Measurements from ENCODE around the gene VN1R5. TPM values are rescaled to one million over a fixed set of nuclear protein-coding genes. Genes with fewer than 3 reads are reported as not detected.
"Not testable (repeated sequence)": the region's sequence is repeated elsewhere in the genome, so short reads cannot be mapped to it uniquely, and the experiment has no call there.

VN1R5 gene
- polyA plus RNA-seq (ENCODE audit: insufficient read length in 10 of 10), result under 1 TPM in 1 of 10 donors, not detected in 9; 0.16 TPM
- long read RNA-seq, donor 1, result 0 reads
- long read RNA-seq, donor 2, result 0 reads
- long read RNA-seq, donor 3, result 0 reads
- long read RNA-seq, donor 4, result 0 reads
- long read RNA-seq, donor 5, result 0 reads
- long read RNA-seq, donor 6, result 0 reads
- long read RNA-seq, donor 7, result 0 reads
- long read RNA-seq, donor 8, result 0 reads
- long read RNA-seq, donor 9, result 0 reads

DNA sequence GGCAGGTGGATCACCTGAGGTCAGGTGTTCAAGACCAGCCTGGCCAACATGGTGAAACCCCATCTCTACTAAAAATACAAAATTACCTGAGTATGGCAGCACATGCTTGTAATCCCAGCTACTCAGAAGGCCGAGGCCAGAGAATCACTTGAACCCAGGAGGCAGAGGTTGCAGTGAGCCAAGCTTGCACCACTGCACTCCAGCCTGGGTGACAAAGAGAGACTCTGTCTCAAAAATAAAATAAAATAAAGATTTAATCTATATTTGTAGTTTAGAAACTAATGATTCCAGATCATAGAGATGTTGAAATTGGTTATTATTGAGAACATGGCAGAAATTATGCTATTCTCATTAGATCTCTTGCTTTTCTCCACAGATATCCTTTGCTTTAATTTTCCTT is at the start of gene VN1R5:
Gene VN1R5, plus strand, starts transcription at position 301 of the 400 bp plus-strand sequence.
- not testable (repeated sequence) for DNase-seq

DNA sequence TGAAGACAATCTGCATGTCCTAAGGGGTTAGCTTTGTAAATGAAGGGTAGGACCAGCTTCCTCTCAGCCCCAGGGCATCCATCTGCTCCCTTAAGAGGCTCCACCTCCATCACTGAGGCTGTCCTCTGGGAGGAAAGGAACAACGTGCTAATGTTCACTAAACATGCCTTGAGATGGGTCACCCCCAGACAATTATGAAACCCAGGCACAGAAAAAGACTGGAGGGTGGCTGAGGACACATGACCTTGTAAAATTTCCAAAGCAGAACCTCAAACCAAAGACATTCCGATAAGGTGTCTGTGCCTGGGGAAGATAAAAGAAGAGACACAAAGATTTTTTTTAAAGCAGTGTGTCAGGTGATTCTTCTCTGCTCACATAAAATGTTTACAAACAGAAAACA is 46.5 kb upstream of the VN1R5 start:
- no peak for DNase-seq

DNA sequence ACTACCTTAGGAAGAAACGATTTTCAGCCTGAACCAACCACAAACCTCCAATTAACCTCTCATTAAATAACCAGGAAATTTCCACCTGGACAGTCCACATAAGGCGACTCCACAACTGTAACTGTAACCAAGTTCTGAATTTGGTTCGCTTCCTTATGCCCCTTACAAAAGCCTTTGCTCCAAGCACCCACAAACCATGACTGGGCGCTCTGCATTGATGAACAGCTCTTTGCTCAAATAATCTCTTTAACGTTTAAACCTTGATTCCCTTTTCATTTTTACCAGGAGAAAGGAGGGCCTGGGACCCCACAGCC is 45.9 kb upstream of the VN1R5 start:
- no peak for DNase-seq

GRCh38 chr1:247210376-247211117 is 45.3 kb upstream of the VN1R5 start:
- peak; percentile 93 to 97 (median 96) for DNase-seq

DNA sequence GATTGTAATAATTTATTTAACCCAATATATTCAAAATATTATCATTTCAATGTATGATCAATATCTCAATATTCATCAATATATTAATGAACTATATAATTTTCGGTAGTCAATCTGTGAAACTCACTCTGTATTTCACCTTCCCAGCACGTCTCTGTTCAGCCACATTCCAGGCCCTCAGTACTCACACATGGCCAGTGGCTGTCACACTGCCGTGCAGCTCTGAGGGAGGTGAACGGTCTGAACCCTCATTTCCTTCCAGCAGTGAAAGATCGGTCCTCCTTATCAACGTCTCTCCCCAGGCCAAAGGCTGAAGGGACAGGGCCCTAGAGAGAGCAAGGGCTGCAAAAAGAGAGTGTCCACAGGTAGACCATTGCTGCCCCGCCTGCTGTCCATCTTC is 44.5 kb upstream of the VN1R5 start:
- DNase-seq, result no peak

GRCh38 chr1:247212012-247212411 is 43.9 kb upstream of the VN1R5 start:
- DNase-seq, result no peak

GRCh38 chr1:247212627-247213617 is 43.0 kb upstream of the VN1R5 start:
- no peak for DNase-seq

DNA sequence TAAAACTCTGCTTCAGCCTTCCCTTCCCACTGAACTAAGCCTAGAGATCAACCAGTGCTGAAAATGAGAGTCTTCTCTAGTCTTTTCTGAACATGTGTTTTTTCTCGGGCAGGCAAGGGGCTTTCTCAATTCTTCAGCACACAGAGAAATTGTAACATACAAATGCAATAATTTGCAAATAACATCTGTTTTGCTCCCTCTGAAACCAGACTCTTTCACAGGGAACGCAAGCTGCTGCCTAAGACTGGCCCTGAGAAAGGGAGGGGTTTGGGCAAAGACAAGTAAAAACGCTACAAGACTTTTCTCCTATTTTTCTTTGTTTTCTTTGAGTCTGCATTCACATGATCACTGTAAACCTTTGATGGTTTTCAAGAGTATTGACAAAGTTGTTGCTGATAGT is 39.6 kb upstream of the VN1R5 start:
- peak in 1 of 3 donors; percentile 22 for DNase-seq

DNA sequence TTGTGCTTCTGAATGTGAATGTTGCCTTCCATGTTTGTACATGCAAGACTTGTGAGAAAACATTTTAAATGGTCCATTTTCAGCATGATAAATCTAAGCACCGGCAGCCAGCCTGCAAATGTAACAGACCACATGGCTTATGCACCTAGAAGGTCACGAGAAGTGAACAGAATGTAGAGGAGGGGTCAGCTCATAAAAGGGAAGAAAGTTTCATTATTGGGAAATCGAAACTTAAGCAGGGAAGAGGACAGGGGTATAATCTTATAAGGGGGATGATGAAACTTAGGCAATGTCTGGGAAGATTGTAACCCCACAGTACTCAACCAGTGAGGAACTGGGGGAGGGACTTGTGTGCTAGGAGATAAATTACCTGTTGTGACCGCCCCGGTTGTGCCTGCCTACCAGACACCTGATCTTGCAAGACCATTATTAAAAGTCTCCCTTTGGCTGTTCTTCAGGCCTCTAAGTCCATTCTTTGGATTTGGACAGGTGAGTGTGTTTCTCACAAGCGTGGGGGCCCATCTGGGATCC is 37.7 kb upstream of the VN1R5 start:
- no peak for DNase-seq

- DNase-seq, result not testable (repeated sequence)
These were observed 35.6 kb upstream of the VN1R5 start for GRCh38 chr1:247220280-247220679.

DNA sequence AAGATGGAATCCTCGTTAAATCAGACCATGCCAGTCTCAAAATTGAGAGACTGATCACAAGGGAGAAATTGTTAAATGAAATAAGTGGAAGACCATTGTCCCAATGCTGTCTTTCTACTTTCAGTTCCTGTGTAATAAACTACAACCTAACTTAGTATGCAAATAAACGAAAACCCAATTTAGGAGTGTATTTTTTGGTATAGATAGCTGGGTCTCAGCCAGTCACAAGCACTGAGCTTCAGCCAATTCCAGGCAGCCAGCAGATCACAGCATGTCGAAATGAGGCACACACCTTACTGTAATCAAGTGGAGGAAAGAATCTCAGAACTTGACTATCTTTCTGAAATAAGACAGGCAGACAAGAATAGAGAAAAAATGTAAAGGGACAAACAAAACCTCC is 33.0 kb upstream of the VN1R5 start:
- no peak for DNase-seq

- DNase-seq, result no peak
These were observed 31.1 kb upstream of the VN1R5 start for GRCh38 chr1:247224822-247225221.

DNA sequence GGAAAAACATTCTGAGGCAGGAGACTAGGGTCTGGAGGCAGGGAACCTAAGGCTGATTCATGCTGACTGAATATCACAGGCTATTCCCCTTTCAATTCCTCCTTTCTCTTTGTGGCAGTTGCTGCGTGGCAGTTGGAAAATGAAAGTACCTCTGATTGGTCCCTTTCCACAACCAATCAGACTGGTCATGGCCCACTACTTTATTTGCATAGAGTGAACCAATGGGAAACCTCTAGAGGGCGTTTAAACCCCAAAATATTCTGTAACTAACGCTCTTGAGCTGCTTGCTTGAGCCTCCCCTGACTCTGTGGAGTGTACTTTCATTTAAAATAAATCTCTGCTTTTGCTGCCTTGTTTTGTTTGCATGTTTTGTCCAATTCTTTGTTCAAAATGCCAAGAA is 27.7 kb upstream of the VN1R5 start:
- DNase-seq, result no peak

DNA sequence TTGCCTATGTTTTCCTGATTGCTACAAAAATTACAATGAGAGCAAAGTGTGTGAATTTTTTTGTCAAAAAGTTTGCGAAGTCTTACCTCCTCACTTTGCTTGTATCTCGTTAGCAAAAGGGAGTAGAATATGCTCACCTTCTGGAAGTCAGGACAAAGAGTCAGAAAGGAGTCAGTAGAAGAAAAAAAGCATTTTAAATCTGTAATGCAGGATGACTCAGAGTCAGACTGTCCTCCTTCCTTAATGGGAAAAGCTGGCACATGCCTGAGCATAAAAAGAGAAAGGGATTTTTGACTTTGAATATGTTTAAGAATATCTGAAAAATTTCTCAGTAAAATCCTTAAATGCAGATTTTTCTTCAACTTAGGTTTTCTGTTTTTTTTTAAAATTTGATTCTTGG is 14.2 kb upstream of the VN1R5 start:
- DNase-seq, result no peak

DNA sequence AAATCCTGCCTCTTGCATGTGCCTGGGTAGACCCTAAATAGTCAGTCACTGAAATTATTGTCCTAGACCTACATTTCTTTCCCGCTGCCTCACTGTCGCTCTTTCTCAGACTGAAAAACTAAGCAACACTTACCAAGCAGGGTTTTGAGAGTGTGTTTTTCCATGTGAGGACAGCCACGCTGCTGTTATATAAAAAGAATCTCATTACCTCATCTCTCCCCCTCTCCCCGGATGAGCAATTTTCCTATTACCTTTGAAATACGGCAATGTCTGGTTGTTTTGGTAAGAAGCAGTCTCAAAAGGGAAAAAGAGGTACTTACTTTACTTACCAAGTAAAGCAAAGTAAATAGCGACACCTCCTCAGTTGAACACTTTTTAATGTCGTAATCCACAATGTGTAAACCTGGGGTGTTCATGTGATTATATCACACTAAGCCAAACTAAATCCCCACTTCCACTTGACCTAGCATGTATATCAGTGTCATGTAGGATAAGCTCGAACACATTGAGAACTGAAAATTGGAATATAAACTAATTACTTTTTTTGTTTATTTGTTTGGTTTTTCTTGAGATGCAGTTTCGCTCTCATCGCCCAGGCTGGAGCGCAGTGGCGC is 12.2 kb upstream of the VN1R5 start:
- no peak for DNase-seq

GRCh38 chr1:247246325-247247115 is 9.4 kb upstream of the VN1R5 start:
- no peak for DNase-seq

- DNase-seq, result no peak
These were observed 8.3 kb upstream of the VN1R5 start for GRCh38 chr1:247247568-247247967.

DNA sequence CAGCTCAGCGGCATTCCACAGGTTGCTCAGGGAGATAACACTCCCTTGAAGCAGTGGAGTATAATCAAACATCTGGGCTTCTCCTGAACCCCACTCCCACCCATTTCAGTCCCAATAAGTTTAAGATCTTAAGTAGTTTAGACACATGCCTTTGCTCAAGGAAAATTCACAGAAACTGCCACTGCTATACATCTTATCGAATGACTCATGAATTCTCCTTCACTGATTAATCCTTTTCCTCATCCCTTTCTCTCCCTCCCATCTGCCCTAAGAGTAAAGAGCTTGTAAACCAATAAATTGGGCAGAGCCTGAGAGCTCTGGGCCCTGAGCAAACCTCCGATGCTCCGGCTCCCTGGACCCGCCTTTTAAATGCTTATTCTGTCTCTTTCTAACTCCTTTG is 10.2 kb downstream of the VN1R5 start:
- no peak for DNase-seq

GRCh38 chr1:247268390-247269045 is 12.6 kb downstream of the VN1R5 start:
- no peak for DNase-seq

- DNase-seq, result no peak
These were observed 13.3 kb downstream of the VN1R5 start for GRCh38 chr1:247269133-247269532.

All from muscle of back (tissue), 13 donors.